HG03460 (cell line): ENCODE data around the gene PODNL1.
"Not testable (repeated sequence)": the region's sequence is repeated elsewhere in the genome, so short reads cannot be mapped to it uniquely, and the experiment has no call there.

ENCODE experiments used
- ATAC-seq: cut with Tn5 transposase; IDR thresholded peaks from one replicate; pipeline ENCODE4 v1.9.1; 2021; ENCODE audit not compliant: unreplicated experiment

The PODNL1 gene

DNA sequence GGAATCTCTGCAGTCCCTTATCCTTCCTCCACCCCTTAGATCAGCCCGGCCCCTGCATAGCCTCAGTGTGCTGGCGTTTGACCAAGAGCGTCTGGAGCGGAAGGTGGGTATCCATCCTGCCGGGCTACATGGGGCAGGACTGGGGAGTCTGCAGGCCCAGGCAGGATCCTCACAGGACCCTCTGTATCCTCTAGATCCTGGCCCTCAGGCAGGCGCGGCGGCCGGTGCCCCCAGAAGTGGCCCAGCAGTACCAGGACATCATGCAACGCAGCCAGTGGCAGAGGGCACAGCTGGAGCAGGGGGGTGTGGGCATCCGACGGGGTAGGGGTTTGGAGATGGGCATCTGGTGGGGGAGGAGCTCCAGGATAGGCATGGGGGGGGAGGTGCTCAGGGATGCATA lies 8.9 kb downstream of the PODNL1 start:
- ATAC-seq = no peak

DNA sequence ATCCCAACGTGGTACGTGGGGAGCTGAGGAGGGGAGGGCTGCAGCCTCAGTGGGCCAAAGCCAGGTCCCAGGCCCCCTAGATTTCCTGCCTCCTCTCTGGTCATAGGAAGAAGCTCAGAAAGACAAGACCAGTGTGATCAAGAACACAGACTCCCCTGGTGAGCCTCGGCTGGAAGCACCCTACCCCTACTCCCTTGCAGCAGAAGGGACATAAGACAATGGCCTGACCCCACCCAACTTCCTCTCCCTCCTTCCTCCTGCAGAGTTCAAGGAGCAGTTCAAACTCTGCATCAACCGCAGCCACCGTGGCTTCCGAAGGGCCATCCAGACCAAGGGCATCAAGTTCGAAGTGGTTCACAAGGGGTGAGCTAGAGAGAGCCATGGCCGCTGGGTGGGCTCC lies 11.5 kb downstream of the PODNL1 start:
- no peak for ATAC-seq

DNA sequence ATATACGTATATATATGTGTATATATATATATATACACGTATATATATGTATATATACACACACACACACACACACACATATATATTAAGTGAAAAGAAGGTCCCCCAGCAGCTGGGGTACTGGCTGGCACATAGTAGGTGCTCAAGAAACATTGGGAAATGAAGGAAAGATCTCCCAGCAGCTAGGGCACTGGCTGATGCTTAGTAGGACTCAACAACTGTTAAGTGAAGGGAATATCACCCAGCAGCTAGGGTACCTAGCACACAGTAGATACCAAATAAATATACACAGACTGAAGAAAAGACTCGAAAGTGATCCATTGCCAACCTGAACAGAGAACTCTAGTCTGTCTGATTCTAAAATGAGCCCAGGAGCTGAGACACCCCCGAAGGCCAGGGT lies 12.2 kb downstream of the PODNL1 start:
- ATAC-seq = no peak

DNA sequence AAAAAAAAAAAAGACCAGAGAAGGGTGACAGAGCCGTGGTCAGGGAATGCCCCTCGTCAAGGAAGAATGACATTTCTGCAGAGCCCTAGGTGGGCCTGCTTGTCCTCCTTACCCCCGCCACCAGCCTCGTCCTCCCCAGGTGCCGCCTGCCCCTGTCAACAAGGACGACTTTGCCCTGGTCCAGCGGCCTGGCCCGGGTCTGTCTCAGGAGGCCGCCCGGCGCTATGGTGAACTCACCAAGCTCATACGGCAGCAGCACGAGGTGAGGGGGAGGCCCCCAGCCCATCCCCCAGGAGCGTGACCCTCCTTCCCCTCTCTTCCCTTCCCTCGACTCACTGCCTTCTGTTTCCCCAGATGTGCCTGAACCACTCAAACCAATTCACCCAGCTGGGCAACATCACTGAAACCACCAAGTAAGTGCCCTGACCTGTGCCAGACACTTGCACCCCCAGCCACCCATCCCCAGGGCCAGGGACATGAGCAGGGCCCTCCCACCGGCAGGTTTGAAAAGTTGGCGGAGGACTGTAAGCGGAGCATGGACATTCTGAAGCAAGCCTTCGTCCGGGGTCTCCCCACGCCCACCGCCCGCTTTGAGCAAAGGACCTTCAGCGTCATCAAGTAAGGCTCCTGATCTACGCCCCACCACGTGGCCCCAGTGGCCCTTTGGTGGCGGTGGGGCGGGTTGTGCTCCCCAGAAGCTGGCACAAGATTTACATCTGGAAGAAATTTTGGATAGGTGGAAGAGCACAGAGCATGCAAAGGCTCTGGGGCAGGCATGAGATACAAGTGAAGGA lies 14.8 kb downstream of the PODNL1 start:
- ATAC-seq = no peak

DNA sequence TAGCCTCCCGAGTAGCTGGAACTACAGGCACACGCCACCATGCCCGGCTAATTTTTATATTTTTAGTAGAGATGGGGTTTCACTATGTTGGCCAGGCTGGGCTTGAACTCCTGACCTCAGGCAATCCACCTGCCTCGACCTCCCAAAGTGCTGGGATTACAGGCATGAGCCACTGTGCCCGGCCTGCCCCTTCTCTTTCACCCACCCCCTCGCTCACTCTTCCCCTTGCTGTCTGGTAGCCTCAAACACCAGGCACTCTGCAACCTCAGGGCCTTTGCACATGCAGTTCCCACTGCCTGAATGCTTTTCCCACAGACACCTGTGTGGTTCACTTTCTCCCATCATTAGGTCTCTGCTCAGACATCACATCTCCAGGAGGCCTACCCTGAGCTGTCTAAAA lies 16.1 kb downstream of the PODNL1 start:
- not testable (repeated sequence) for ATAC-seq

DNA sequence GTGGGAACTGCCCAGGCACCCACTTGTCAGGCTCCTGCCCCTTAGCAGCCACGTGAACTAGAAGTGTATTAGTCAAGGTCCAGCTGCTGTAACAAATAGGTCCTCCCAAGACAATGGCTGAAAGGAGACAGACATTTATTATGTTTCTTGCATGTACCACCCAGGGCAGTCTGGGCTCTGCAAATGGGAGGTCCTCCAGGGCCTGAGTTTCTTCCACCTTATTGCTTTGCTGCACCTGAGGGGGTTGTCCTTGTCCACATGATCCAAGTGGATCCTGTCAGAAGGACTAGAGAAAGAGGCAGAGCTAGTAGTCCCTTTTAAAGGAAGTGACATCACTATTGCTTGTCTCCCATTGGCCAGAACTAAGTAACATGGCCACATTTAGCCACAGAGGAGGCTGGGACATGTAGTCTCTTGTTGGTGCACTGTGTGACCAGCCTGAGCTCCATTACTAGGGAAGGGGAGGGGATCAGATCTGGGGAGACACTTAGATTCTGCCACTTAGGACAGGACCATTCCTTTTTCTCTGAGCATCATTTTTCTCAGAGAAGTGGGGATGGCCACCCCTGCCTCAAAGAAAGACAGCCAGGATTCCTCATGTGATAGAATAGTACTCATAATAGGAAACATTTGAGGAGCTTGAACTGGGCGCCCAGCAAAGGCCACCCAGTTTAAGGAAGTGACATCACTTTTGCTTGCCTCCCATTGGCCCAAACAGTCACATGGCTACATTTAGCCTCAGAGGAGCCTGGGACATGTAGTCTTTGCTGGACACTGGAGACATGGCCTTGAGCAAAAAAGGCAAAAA lies 17.1 kb downstream of the PODNL1 start:
- no peak for ATAC-seq

DNA sequence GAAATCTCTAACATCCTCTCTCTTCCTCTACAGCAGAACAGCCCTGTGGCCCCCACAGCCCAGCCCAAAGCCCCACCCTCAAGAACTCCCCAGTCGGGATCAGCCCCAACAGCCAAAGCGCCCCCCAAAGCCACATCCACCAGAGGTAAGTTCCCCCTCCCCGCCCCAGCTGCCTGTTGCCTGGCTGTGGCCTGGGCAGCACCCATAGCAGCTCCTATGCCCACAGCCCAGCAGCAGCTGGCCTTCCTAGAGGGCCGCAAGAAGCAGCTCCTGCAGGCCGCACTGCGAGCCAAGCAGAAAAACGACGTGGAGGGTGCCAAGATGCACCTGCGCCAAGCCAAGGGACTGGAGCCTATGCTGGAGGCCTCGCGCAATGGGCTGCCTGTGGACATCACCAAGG lies 17.7 kb downstream of the PODNL1 start:
- ATAC-seq = no peak

DNA sequence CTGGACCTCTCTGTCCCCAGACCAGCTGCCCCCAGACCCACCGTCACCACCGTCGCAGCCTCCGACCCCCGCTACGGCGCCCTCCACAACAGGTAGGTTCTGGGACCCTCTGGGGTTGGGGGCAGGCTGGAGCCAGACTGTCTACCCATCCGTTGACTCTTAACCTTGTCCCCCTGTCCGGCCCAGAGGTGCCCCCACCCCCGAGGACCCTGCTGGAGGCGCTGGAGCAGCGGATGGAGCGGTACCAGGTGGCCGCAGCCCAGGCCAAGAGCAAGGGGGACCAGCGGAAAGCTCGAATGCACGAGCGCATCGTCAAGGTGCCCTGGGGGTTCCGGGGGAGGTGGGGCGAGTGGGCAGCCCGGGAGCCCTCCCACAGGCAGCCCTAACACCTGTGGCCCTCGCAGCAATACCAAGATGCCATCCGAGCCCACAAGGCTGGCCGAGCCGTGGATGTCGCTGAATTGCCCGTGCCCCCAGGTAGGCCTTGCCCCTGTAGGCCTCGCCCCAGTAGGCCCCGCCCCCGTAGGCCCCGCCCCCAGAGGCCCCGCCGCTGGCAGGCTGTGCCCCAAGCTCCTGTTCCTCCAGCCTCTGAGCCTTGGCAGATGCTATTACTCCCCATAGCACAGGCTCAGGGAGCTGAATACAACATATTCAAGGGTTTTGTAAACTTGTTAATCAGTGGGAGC lies 19.3 kb downstream of the PODNL1 start:
- ATAC-seq = no peak

DNA sequence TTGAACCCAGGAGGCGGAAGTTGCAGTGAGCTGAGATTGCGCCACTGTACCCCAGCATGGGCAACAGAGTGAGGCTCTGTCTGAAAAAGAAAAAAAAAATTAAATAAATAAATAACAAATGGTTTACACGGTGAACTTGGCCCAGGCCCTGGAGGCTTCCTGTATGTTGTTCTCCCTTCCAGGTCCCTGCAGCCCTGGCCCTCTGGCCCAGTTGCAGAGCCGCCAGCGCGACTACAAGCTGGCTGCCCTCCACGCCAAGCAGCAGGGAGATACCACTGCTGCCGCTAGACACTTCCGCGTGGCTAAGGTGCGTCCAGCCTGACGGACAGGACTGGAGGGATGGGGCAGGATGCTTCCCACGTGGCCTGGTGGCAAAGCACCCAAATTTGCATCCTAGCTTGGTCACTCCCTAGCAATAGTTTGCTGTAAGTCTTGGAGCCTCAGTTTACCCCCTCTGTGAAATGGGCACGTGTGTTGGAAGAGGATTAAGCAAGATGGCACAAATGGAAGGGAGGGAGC lies 20.3 kb downstream of the PODNL1 start:
- no peak for ATAC-seq

DNA sequence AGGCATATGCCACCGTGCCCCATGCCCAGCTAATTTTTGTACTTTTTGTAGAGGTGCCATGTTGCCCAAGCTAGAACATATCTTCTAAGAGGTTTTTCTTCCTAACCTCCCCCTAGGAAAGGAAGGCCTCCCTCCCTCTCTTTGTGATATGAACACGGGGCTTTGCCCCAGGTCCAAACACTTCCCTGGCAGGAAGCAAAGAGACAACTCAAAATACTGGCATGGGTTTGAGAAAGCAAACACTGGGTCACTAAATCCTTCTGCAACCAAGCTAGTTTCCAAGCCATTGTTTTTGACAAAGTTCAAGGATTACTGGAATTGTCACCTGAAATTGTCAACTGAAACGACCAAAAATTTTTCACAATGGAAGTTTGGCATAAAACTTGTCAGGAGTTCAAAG lies 23.4 kb downstream of the PODNL1 start:
- ATAC-seq = no peak

DNA sequence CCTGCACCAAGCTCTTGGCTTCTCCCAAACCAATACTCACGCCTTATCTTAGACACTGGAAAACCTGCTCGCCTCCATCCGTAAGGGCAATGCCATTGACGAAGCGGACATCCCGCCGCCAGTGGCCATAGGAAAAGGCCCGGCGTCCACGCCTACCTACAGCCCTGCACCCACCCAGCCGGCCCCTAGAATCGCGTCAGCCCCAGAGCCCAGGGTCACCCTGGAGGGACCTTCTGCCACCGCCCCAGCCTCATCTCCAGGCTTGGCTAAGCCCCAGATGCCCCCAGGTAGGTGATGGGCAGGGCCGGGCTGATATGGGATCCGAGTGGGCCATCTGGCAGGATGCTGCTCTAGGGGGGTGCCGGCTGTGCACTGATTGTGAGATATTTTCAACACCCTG lies 24.9 kb downstream of the PODNL1 start:
- no peak for ATAC-seq

DNA sequence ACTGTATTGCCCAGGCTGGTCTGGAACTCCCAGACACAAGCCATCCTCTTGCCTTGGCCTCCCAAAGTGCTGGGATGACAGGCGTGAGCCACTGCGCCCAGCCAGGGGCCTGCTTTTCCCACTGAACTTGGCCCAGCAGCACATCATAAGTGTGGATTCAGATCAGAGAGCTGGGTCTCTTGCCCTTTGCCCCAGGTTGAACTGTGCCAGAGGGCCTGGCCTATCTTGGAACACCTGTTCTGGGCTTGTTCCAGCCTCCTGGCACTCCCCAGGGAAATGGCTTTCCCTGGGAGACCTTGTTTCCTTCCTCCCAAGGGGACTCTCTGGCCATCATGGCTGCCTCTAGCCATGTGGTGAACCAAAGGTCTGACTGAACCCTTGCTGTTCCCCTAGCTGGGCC lies 28.8 kb downstream of the PODNL1 start:
- ATAC-seq = no peak

DNA sequence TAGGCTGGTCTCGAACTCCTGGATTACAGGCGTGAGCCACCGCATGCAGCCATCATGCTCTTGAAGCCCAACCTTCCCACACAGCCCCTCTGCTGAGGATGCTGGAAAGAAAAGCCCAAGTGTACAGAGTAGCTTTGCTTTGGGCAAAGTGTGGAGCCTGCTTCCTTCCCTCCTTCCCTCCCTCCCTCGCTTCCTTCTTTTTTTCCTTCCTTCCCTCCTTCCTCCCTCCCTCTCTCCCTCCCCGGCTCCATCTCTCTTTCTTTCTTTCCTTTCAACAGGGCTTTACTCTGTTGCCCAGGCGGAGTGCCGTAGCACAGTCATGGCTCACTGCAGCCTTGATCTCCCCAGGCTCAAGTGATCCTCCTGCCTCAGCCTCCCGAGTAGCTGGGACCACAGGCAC lies 29.5 kb downstream of the PODNL1 start:
- no peak for ATAC-seq

DNA sequence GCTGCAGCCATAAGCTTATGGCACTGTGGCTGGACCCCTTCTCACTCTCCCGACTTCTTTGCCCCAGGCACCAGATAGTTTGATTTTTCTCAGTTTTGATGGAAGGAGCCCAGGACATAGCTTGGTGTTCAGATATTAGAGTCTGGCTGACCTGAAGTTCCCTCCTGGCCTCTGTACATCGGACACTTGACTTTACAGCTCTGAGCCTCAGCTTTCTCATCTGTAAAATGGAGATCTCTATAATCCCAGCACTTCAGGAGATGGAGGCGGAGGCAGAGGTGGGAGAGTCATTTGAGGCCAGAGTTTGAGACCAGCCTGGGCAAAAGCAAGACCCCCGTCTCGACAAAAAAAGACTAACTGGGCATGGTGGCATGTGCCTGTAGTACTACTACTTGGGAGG lies 31.3 kb downstream of the PODNL1 start:
- ATAC-seq = no peak

DNA sequence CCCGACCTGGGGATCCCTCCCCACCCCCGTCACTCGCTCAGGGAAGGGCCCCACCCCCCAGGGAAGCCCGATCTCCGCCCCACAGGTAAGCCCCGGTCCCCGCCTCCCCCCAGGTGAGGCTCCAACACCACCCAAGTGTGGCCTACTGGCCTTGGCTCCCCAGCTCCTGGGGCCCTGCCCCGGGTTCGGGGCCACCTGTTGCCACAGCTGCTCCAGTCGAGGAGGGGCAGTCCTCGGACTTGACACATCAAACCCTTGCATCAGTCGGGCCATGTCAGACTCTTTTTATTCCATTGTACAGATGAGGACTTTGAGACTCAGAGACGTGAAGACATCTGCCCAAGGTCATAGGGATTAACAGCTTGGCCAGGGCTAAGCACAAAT lies 31.7 kb downstream of the PODNL1 start:
- ATAC-seq = peak; percentile 14

DNA sequence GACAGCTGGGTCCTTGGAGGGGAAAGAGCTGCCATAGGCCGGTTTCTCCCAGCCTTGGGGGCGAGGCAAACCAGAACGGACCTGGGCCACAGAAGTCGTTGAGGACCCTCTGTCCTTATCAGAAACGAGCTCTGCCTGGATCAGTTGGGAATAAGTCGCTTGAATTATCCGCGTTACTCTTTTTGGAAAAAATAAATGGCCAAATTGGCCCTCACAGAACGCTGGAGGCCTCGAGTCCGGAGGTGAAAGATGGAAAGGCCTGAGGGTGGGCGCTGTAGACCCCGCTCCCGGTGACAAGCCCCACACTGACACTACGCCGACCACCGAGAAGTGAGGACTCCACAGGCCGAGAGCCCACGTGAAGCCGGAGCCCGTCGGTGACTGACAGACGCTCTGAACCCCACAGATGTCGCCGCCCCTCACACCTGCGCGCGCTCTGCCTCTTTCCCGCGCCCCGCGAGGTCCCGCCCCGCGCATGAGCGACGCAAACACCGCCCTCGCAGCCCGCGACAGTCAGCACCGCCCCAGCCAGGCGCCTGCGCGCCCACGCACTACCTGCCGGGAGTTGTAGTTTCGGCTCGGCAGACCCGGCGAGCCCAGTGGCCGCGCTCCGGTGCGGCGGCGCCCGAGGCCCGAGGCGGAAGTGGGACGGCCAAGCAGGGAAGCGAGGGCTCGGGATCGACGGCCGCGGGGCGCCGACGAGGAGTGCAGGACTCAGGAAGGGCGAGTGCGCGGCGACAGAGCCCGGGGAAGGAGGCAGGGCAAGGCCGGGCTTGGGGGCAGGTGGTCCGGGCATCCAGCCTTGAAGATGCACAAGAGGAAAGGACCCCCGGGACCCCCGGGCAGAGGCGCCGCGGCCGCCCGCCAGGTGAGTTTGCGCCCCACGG lies 32.3 kb downstream of the PODNL1 start, which contains the start of the genes BRME1 and CC2D1A:
BRME1 (minus strand) TSS at position 484 of the 887 bp plus-strand sequence. CDS start 1,225 bp downstream, outside the sequence.
CC2D1A (plus strand) TSS at position 568 of the 887 bp plus-strand sequence; CDS start at position 809, 241 bp downstream.
- peak; percentile 89 for ATAC-seq

DNA sequence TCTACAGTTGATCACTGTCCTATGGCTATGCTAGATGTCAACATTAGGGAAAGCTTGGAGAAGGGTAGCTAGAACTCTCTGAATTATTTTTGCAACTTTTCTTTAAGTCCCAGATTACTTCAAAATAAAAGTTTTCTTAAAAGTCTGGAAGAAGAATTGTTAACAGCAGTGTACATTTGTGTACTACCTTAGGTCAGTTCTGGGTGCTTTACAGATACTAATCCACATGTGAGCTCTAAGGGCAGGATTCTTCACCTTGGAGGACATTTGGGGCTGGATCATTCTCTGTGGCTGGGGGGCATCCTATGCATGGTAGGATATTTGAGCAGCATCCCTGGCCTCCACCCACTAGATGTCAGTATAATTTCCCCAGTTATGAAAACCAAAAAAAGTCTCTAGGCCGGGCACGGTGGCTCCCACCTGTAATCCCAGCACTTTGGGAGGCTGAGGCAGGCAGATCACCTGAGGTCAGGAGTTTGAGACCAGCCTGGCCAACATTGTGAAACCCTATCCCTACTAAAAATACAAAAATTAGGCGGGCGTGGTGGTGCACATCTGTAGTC lies 35.1 kb downstream of the PODNL1 start:
- no peak for ATAC-seq

DNA sequence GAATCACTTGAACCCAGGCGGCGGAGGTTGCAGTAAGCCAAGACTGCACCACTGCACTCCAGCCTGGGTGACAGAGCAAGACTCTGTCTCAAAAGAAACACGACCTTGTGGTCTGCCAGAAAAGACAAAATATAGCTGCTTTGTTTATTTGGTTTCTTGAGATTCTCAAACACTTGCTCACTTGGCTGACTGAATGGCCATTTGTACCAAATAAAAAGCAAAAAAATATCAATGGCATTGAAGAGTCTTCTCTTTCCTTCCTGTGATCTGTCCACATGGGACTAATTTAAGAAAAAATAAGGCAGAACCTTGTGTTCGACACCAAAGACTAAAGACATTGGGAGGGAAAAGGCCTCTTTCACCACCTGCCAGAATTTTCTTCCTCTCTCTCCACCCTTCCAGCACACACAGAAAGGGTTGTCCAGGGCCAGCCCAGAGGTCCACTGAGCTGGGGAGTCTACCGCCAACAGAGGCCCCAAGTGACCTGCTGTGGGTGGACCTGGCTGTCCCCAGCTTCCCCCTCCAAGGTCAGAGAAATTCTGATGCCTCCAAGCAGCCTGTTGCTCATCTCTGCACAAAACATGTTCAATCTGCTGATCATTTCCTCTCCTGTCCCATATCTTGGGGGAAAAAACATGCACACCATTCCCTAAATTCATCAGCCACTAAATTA lies 38.2 kb downstream of the PODNL1 start:
- ATAC-seq = no peak

DNA sequence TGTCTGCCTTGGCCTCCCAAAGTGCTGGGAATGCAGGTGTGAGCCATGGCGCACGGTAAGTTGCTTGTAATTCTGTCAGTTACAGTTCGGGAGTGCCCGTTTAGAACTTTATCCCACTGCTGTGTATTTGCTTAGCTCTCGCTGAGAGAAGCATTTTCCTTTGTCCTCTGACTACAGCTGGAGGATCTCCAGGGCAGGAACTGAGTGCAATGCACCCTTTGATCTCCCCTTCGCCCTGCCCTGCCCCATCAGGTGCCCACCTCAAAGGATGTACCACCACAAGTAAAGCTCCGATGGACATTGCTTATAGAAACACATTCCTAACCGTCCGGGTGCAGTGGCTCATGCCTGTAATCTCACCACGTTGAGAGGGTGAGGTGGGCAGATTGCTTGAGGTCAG lies 38.8 kb downstream of the PODNL1 start:
- no peak for ATAC-seq
